Stimulated activated CD4-positive, alpha-beta T cell treated with anti-CD3 and anti-CD28 coated beads, Interleukin-2, amount 100 ng/mL, for 48 hours (primary cell): Measurements from ENCODE around the gene PKD1.

Experiments used
- DNase-seq, 2 donors: peaks; one replicate each; pipeline ENCODE4 v3.0.0-alpha.2; 2020

PKD1 gene

DNA sequence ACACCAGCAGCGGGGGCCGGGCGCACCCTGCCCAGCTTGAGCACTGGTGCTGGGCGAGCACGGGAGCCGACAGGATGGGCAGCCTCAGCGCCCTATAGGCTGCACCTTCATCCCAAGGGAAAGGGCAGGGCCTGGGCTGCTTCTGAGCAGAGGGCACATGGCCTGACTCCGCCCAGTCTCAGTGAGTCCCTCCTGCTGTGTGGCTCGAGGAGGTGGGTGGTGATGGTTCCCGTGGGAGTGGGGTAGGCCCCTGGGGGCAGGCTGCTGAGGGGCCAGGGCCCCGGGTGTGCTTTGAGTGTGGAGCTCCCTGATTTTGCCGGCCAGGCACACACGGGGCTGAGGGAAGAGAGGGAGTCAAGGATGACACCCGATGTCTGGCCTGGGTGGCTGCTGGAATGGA, 50.0 kb downstream of the PKD1 start:
- DNase-seq = no peak

GRCh38 chr16:2084895-2085625, 50.6 kb downstream of the PKD1 start:
- DNase-seq = no peak

- DNase-seq = no peak
These were observed 51.6 kb downstream of the PKD1 start for GRCh38 chr16:2083876-2084780.

DNA sequence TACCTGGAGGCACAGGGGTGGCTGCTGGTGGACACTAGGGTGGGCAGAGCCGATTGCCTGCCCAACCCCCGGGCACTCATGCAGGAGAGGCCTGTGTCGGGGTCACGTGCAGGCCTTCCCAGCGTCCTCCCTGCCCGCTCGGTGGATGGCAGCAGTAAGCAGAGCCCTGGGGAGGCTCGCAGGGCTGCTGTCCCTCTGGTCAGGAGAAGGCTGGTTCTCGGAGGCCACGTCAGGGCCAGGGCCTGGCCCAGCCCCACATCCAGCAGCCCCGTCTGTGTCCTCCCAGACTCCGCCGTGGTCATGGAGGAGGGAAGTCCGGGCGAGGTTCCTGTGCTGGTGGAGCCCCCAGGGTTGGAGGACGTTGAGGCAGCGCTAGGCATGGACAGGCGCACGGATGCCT, 52.3 kb downstream of the PKD1 start:
- DNase-seq = no peak

GRCh38 chr16:2082983-2083364, 52.7 kb downstream of the PKD1 start:
- DNase-seq = no peak

DNA sequence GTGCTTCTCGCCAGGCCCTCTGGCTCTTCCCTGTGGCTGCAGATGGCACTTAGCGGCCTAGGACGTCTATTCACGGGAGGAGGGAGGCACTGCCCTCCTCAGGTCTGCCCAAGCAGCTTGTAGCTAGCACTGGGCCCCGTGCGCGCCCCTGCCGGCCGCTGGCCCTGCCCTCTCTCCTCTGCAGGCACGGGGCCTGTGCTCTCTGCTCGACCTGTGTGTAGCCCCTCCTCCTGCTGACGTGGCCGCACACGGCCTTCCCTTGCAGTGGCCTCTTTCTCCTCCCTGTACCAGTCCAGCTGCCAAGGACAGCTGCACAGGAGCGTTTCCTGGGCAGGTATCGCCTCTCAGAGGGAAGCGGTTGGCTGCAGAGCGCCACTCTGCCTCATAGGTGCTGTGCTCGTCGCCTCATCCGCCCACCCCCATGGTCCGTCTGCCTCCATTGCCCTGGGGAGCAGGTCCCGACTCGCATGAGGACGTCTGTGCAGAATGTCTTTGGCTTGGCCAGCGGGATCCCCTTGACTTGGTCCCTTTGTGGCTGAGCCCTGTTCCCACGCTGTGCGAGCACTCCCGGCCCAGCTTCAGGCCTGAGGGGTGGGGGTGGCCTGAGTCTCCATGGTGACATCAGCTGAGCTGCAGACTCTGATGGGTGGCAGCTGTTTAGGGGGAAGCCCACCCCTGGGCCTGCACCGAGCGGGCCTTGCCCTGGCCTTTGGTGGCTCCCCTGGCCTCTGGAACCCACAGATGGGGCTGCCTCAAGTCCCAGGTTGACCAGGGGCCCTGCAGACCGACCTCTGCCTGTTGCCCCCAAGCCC, 53.3 kb downstream of the PKD1 start:
- no peak for DNase-seq

GRCh38 chr16:2081201-2082084, 54.3 kb downstream of the PKD1 start:
- DNase-seq = no peak

- no peak for DNase-seq
These were observed 55.7 kb downstream of the PKD1 start for GRCh38 chr16:2079991-2080390.

DNA sequence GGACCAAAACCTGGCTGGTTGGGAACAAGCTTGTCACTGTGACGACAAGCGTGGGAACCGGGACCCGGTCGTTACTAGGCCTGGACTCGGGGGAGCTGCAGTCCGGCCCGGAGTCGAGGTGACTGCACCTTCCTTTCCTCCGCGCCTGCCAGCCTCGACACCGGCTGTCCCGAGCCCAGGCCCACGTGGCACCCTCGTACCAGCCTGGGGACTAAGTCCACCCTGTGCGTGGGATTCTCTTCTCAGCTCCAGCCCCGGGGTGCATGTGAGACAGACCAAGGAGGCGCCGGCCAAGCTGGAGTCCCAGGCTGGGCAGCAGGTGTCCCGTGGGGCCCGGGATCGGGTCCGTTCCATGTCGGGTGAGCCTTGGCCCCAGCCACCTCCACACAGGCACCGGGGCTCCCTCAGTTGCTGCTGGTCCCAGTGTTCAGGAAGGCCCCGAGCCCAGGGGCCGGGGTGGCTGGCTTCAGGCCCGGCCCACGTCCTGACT, 56.3 kb downstream of the PKD1 start:
- DNase-seq = no peak

DNA sequence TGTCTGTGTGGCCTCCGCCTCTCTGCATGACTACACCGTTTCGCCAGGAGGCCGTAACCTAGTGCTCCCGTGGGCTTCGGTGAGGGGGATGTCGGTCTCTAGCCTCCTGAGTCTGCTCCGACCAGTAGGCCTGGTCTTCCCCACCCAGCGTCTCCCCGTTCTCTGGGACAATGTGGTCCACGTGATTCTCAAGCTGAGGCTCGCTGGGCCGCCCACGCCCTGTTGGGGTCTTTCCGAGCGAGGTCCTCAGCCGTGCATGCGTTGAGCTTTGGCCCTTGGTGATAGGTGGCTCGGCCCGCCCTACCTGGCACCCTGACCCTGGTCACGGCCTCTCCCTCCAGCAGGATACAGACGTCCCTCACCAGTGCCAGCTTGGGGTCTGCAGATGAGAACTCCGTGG, 57.0 kb downstream of the PKD1 start:
- DNase-seq = no peak

- no peak for DNase-seq
These were observed 57.6 kb downstream of the PKD1 start for GRCh38 chr16:2078096-2078495.

DNA sequence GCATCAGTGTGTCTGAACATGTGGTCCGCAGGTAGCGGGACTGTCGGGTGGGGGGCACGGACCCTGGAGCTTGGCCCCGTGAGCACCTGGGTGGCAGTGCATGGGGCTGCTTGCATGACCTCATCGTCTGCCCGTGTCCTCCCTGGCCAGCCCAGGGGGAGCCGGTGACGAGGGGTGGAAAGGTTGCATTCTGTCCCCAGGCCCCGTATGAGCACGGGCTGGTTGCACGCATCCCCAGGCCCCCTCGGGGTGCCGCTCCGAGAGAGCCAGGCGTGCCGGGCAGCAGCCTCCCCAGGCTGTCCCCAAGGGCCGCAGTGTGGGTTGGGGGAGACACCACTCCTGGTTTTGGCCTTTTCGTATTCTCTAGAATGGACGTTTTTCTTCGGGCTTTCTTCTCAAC, 58.0 kb downstream of the PKD1 start:
- DNase-seq = no peak

GRCh38 chr16:2077016-2077415, 58.7 kb downstream of the PKD1 start:
- no peak for DNase-seq

DNA sequence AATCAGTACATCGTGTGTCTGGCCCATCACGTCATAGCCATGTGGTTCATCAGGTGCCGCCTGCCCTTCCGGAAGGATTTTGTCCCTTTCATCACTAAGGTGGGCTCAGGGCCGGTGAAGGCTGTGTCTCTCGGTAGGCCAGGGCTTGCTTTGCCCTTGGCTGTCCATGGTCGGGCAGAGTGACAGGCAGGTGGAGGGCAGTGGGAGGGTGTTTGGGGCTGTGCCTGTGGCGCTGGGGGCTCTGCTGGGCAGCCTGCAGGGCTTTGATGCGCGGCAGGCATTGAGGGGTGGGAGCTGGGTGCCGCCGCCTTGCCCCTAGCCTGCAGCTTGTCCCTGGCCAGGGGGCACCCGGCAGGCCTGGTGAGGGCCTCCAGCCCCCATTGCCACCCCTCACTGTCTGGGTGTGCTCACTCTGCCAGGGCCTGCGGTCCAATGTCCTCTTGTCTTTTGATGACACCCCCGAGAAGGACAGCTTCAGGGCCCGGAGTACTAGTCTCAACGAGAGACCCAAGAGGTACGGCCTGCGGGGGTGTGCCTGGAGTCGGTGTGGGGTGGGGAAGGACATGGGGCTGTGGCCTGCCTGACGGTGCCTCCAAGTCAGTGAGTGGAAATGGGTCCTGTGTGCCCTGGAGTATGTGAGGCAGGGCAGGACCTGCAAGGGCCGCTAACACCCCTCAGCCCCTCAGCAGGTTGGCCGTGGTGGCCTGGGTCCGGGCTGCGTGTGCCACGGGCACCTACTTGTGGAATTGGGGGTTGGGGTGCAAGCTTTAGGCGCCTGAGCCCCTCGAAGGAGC, 59.4 kb downstream of the PKD1 start:
- DNase-seq = no peak

DNA sequence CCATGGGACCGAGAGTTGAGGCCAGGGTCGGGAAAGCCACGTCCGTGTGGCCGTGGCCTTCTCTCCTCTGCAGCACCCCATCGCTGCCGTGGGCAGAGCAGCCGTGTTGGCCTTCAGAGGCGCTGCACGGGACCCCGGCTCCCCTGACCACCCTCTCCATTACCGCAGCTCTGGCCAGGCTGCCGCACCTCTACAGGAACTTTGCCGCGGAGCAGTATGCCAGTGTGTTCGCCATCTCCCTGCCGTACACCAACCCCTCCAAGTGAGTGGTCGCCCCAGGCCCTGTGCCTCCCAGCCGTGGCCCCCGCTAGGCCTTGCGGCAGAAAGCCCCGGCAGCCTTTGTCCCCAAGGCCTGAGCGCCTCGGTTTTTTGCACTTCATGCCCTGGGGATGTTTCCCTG, 60.1 kb downstream of the PKD1 start:
- no peak for DNase-seq

DNA sequence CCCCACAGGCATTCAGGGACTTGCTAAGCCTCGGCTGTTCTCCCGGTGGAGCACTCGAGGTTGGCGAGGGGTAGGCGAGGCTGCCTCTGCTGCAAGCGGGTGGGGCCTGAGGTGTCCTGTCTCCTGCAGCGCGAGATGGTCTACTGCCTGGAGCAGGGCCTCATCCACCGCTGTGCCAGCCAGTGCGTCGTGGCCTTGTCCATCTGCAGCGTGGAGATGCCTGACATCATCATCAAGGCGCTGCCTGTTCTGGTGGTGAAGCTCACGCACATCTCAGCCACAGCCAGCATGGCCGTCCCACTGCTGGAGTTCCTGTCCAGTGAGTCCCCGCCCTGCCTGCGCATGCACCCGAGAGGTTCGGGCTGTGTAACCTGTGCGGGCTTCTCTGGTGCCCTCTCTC, 61.6 kb downstream of the PKD1 start:
- no peak for DNase-seq

DNA sequence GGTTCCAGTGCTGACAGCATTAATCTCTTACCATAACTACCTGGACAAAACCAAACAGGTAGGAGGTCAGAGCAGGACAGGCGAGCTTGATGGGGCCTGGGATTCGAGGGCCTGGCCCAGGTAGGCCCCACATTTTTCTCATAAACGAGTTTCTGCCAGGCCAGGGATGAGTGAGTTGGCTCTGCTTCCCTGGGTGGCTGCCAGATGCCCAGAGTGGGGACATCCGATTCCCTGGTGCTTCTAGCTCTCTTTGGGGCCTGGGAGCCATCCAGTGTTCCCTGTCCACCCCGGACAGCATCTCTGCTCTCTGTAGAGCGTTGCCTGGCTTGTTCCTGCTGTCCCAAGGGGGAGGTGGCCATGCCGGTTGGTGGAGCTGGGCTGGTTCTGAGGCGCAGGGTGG, 62.8 kb downstream of the PKD1 start:
- no peak for DNase-seq

DNA sequence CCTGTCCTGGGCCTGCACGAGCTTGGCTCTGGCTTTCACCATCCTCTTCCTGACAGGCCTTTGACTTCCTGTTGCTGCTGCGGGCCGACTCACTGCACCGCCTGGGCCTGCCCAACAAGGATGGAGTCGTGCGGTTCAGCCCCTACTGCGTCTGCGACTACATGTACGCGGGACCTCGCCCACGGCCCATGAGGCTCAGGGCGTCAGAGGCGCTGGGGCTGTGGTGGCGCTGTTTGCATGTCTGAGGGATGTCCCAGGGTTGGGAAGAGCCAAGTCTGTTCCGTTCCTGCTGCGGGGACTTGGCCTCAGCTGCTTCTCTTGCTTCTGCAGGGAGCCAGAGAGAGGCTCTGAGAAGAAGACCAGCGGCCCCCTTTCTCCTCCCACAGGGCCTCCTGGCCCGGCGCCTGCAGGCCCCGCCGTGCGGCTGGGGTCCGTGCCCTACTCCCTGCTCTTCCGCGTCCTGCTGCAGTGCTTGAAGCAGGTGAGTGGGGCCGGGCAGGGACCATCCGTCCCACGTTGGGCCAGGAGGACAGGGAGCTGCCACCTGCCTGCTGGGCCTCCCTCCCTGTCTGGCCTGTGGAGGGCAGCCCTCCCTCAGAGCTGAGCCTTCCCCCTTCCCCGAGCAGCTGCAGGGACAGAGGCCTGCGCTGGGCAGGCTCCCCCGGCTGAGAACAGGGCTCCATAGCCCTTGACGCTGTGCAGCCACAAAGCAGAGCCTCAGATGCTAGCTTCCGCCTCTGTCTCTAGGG, 64.1 kb downstream of the PKD1 start:
- DNase-seq = no peak

DNA sequence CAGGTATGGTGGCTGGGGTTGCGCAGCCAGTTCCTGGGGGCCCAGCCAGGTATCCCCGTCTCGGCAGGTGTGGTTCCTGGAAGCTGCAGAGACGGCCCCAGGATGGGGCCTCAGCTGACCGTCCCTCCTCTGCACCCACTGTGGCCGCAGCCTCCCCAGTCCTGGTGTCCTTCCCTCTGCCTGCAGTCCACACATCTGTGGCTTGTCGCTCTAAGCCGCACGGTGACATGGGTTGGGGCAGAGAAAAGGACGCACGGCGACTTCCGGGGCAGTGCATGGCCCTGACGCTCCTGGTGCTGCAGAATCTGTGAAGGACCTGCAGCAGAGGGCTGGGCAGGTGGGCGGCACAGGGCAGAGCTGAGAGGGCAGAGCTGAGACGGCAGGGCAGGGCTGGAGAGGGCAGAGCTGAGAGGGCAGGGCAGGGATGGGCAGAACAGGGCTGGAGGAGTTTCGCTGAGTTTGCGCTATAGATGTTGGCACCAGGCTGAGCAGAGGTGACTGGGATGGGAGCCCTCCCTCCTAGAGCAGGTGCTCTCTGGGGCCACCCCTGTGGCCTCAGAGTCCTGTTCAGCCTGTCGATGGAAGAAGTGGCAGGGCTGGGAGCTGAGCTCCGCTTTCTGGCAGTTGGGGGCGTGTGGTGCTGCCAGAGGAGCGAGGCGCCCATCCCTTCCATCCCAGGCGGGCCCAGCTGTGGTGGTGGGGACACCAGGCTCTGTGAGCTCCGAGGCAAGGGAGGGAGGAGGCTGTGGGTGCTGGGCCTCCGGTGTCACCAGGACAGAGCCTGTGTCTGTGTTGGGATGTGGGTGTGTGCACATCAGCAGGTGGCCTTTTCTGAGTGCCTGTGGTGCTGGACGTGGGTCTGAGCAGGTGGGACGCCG, 64.9 kb downstream of the PKD1 start:
- DNase-seq = no peak

- no peak for DNase-seq
These were observed 69.6 kb downstream of the PKD1 start for GRCh38 chr16:2066139-2066538.
